ENCODE measurements around the gene FBXO31. TPM values are rescaled to one million over a fixed set of nuclear protein-coding genes. Genes with fewer than 3 reads are reported as not detected.
A peak's percentile ranks its signal among the peaks of the same experiment; 100 is the strongest.

FBXO31 gene
- total and polyA plus RNA-seq, 10 of the 15 experiments (the other 5 are each of a cell fraction or from before 2014, with no cell fraction given): 0.19 to 33.1 (median 10.3) TPM

DNA sequence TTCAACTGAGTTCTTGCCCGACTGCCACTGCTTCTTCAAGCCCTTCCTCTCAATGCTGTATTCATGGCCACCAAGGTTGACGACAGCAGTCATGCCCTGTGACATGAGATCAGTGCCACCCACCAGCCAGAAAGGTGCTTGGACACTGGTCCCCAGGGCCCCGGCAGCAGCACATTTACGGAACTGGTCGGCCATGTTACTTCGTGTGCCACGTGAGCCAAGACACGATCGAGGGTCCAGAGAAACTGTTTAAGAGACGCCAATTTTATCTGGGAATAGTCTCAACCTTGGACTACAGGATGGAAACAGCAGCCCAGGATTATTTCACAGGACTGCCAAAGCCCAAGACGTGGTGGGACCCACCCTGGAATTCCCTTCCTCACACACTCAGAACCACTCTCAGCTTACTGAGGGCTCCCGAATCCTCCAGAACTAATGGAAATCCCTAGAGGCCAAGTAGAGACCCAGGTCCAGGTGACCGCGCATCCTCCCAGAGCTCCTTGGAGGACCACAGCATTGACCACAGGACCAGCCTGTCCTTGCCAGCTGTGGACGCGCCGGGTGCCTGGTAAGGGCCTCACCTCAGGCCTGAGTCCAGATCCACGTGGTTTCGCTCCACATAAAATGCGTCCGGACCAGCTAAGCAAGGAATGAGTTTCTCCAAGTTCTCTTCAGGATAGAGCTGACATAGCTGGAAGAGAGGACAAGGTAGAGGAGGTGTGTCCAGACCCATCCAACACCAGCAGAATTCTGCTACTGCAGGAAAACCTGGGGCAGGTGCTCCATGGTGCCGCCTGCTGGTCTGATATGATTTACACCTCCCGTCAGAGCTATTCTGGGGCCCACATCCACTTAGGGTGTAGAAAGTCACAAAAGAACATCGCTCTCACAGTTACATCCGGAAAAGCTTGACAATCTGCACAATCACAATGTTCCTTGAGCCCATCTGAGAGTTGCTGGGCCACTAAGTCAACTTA lies 36.7 kb upstream of the FBXO31 start:
- 74% methylated on average over 25 of the region's 25 CpGs for WGBS (ENCODE audit: insufficient coverage, insufficient replicate concordance, low lambda C conversion rate, missing lambda C conversion rate)
- FAIRE-seq (no peak), DNase-seq (ENCODE audit: low read depth, low spot score) (no peak), ATAC-seq (no peak)
- Histone ChIP-seq H3K36me3 (ENCODE audit: control insufficient read depth in 2 of 2, insufficient read depth in 2 of 2, low read length in 1 of 2) (no peaks in the 10 kb centered on the region), H3K9me3 (replicated peaks; ENCODE audit: control insufficient read depth, insufficient read depth, low read length) (no peaks in the 10 kb centered on the region; the same call in 2 of the 3 replicates), H3K4me1 (ENCODE audit: control insufficient read depth, insufficient read depth, low read length) (no peaks in the 10 kb centered on the region), H3K27me3 (replicated peaks in 1 of 2; ENCODE audit: control insufficient read depth in 2 of 2, insufficient read depth in 2 of 2, low read length in 1 of 2) (no peaks in the 10 kb centered on the region), H4K20me1 (ENCODE audit: control insufficient read depth, insufficient read depth) (no peaks in the 10 kb centered on the region; the same call in 1 of the 2 replicates), H2AFZ (ENCODE audit: control insufficient read depth, low read depth, low read length) (no peak overlapping the region), H3K4me3 (no peak overlapping the region), H3K27ac (ENCODE audit: control insufficient read depth, insufficient read depth) (no peak overlapping the region), H3K4me2 (ENCODE audit: control insufficient read depth, insufficient read depth) (no peak overlapping the region), H3K79me2 (ENCODE audit: control insufficient read depth, insufficient read depth, low read length) (no peaks in the 10 kb centered on the region), H3K9ac (ENCODE audit: control insufficient read depth, insufficient read depth, low read length) (no peak overlapping the region)
- in situ Hi-C loops (cut with MboI) (no loop called here), intact Hi-C loops (cut with micrococcal nuclease; ENCODE audit: unreplicated experiment) (no loop called here)
- SMC1A ChIA-PET (ENCODE audit: uncharacterized antibody, unreplicated experiment): interaction anchor here (1.3 kb wide), 1 partner anchor 18 kb away, joined by 4 read pairs; no protein-coding TSS in a partner anchor
- no peak for TF ChIP-seq STAT1 (conservative IDR thresholded peaks at IDR 0.05)
- TF ChIP-seq, protein P1, sequence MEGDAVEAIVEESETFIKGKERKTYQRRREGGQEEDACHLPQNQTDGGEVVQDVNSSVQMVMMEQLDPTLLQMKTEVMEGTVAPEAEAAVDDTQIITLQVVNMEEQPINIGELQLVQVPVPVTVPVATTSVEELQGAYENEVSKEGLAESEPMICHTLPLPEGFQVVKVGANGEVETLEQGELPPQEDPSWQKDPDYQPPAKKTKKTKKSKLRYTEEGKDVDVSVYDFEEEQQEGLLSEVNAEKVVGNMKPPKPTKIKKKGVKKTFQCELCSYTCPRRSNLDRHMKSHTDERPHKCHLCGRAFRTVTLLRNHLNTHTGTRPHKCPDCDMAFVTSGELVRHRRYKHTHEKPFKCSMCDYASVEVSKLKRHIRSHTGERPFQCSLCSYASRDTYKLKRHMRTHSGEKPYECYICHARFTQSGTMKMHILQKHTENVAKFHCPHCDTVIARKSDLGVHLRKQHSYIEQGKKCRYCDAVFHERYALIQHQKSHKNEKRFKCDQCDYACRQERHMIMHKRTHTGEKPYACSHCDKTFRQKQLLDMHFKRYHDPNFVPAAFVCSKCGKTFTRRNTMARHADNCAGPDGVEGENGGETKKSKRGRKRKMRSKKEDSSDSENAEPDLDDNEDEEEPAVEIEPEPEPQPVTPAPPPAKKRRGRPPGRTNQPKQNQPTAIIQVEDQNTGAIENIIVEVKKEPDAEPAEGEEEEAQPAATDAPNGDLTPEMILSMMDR (IDR thresholded peaks at IDR 0.05 in 2 of 3, conservative IDR thresholded peaks at IDR 0.05 in 1 of 3; ENCODE audit: control insufficient read depth in 2 of 3, extremely low read depth in 1 of 3, insufficient read depth in 1 of 3, low read depth in 3 of 3, low read length in 3 of 3): peak; percentile 9 to 42 (median 35); a peak in 3 of 6 replicates
- CTCF ChIA-PET: no interaction called here
- POLR2A ChIA-PET: interaction anchor here (0.6 kb wide), 1 partner anchor 24 kb away, joined by 6 read pairs; no protein-coding TSS in a partner anchor
- RAD21 ChIA-PET (ENCODE audit: unreplicated experiment): no interaction called here
- BruUV-seq (replicated peaks): no TSS peak

DNA sequence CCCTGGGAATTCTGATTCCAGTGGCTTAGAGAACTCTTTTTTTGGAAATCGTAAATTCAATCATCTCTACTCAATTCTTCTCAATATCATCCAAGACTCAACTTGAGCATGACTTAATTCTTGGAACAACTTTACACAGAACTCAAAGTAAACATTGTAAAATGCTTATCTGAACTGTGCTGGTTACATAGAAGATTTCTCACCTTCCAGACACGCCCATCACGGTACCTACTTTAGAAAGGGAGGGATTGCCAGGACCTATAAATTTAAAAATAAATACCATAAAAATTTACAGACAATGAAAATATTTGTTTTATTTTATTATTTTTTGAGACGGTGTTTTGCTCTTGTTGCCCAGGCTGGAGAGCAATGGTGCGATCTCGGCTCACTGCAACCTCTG lies 35.1 kb upstream of the FBXO31 start:
- no peak overlapping the region for H2AFZ ChIP-seq (ENCODE audit: control insufficient read depth, low read depth, low read length)
- FAIRE-seq (no peak), ATAC-seq (no peak), DNase-seq (ENCODE audit: low read depth, low spot score) (no peak)
- H3K36me3 ChIP-seq (ENCODE audit: control insufficient read depth in 2 of 2, insufficient read depth in 2 of 2, low read length in 1 of 2): no peaks in the 10 kb centered on the region
- H3K9ac ChIP-seq (ENCODE audit: control insufficient read depth, insufficient read depth, low read length): no peak overlapping the region
- 40% methylated on average over 6 of the region's 6 CpGs for WGBS (ENCODE audit: insufficient coverage, insufficient replicate concordance, low lambda C conversion rate, missing lambda C conversion rate)
- CTCF ChIA-PET: no interaction called here
- POLR2A ChIA-PET: no interaction called here
- no TSS peak for BruUV-seq (replicated peaks)
- TF ChIP-seq SMAD5 (IDR thresholded peaks at IDR 0.05; ENCODE audit: low read depth) (no peak), FOXK2 (IDR thresholded peaks at IDR 0.05) (no peak), NFYB (IDR thresholded peaks at IDR 0.05; ENCODE audit: insufficient read depth, low read depth, low read length) (no peak), ZNF207 (IDR thresholded peaks at IDR 0.05; ENCODE audit: borderline replicate concordance) (no peak), EED (IDR thresholded peaks at IDR 0.05; ENCODE audit: low read depth) (no peak), IKZF1 (conservative IDR thresholded peaks at IDR 0.05) (no peak), BMI1 (IDR thresholded peaks at IDR 0.05; ENCODE audit: borderline replicate concordance) (no peak), RUNX3 (IDR thresholded peaks at IDR 0.05; ENCODE audit: low read length) (no peak)
- H3K4me3 ChIP-seq: no peak overlapping the region
- intact Hi-C loops (cut with micrococcal nuclease; ENCODE audit: unreplicated experiment) (loop anchor here (5.0 kb wide), 1 partner anchor 219 kb away; no protein-coding TSS in a partner anchor), in situ Hi-C loops (cut with MboI) (no loop called here)
- H4K20me1 ChIP-seq (ENCODE audit: control insufficient read depth, insufficient read depth): no peaks in the 10 kb centered on the region
- no peaks in the 10 kb centered on the region; the same call in 2 of the 3 replicates for H3K9me3 ChIP-seq (replicated peaks; ENCODE audit: control insufficient read depth, insufficient read depth, low read length)
- H3K27ac ChIP-seq (ENCODE audit: control insufficient read depth, insufficient read depth): no peak overlapping the region
- no peak overlapping the region for H3K4me2 ChIP-seq (ENCODE audit: control insufficient read depth, insufficient read depth)
- RAD21 ChIA-PET (ENCODE audit: unreplicated experiment): no interaction called here
- no peaks in the 10 kb centered on the region for H3K79me2 ChIP-seq (ENCODE audit: control insufficient read depth, insufficient read depth, low read length)
- H3K4me1 ChIP-seq (ENCODE audit: control insufficient read depth, insufficient read depth, low read length): no peaks in the 10 kb centered on the region
- peaks cover 0 to 2% of the 10 kb centered on the region in 2 experiments; a peak in 1 of 4 replicates for H3K27me3 ChIP-seq (replicated peaks in 1 of 2; ENCODE audit: control insufficient read depth in 2 of 2, insufficient read depth in 2 of 2, low read length in 1 of 2)
- SMC1A ChIA-PET (ENCODE audit: uncharacterized antibody, unreplicated experiment): no interaction called here
